WTC11 (cell line): ENCODE measurements around the gene SLC25A38. TPM values are rescaled to one million over a fixed set of nuclear protein-coding genes. Genes with fewer than 3 reads are reported as not detected.

Experiments used
- ATAC-seq: fragments of 200-7000 bp; cut with Tn5 transposase; 2 replicates; pipeline ENCODE4 v1.10.0; 2021; ENCODE audit warnings: mild to moderate bottlenecking, moderate library complexity
- CTCF ChIA-PET: fragments of 300-600 bp; sonication (Branson Sonifier 250); formaldehyde crosslinking; loops from one replicate; lab custom pipeline; 2021; ENCODE audit warnings: antibody characterized with exemption; lab: Charles Lee
- POLR2A ChIA-PET: fragments of 350-600 bp; sonication (Branson Sonifier 250); formaldehyde crosslinking; loops from one replicate; lab custom pipeline; 2021; ENCODE audit warnings: antibody characterized with exemption; lab: Charles Lee
- DNase-seq: peaks from one replicate; pipeline ENCODE4 v3.0.0; 2021; ENCODE audit warnings: low spot score
- H3K27ac Mint-ChIP-seq: 2 replicates; pipeline ENCODE4 v1.8.0; 2021; ENCODE audit warnings: mixed read lengths
- H3K27me3 Mint-ChIP-seq: 2 replicates; pipeline ENCODE4 v1.8.0; 2021; ENCODE audit warnings: low read depth, mild to moderate bottlenecking, moderate library complexity, mixed read lengths
- H3K36me3 Mint-ChIP-seq: 2 replicates; pipeline ENCODE4 v1.8.0; 2021; ENCODE audit warnings: mixed read lengths
- H3K4me1 Mint-ChIP-seq: 2 replicates; pipeline ENCODE4 v1.8.0; 2022; ENCODE audit warnings: mixed read lengths
- H3K4me3 Mint-ChIP-seq: 2 replicates; pipeline ENCODE4 v1.8.0; 2021; ENCODE audit warnings: mild to moderate bottlenecking, moderate library complexity, mixed read lengths
- H3K9me3 Mint-ChIP-seq: 2 replicates; pipeline ENCODE4 v1.8.0; 2021; ENCODE audit warnings: mixed read lengths
- ATF1 ChIP-seq: sonication (generic); formaldehyde crosslinking; IDR thresholded peaks from 2 replicates; pipeline ENCODE4 v1.8.1; 2023; ENCODE audit warnings: mild to moderate bottlenecking, moderate library complexity, missing genetic modification reagents
- ATF3 ChIP-seq: sonication (generic); formaldehyde crosslinking; conservative IDR thresholded peaks from 2 replicates; pipeline ENCODE4 v1.8.1; 2022; ENCODE audit warnings: mild to moderate bottlenecking, missing genetic modification reagents
- CBFB ChIP-seq: sonication (generic); formaldehyde crosslinking; IDR thresholded peaks from 2 replicates; pipeline ENCODE4 v1.8.1; 2022; ENCODE audit warnings: mild to moderate bottlenecking, low read depth, missing genetic modification reagents
- HMGA2 ChIP-seq: fragments of 250-450 bp; sonication (Bioruptor Pico); IDR thresholded peaks from 2 replicates; pipeline ENCODE4 v1.4.0; 2021; ENCODE audit warnings: mild to moderate bottlenecking, moderate library complexity
- IRF1 ChIP-seq: sonication (generic); formaldehyde crosslinking; IDR thresholded peaks from 2 replicates; pipeline ENCODE4 v1.8.0; 2023; ENCODE audit warnings: missing genetic modification reagents
- MAX ChIP-seq: sonication (generic); formaldehyde crosslinking; IDR thresholded peaks from 2 replicates; pipeline ENCODE4 v1.8.0; 2022; ENCODE audit warnings: mild to moderate bottlenecking, missing genetic modification reagents
- MXD4 ChIP-seq: fragments of 250-450 bp; sonication (Bioruptor Pico); IDR thresholded peaks from 2 replicates; pipeline ENCODE4 v1.8.0; 2021; ENCODE audit warnings: mild to moderate bottlenecking, moderate library complexity, borderline replicate concordance
- MYBL2 ChIP-seq: sonication (generic); formaldehyde crosslinking; IDR thresholded peaks from 2 replicates; pipeline ENCODE4 v1.8.1; 2023; ENCODE audit warnings: mild to moderate bottlenecking, moderate library complexity, missing genetic modification reagents
- OVOL2 ChIP-seq: fragments of 250-450 bp; sonication (Bioruptor Pico); IDR thresholded peaks from 2 replicates; pipeline ENCODE4 v1.9.0; 2021; ENCODE audit warnings: mild to moderate bottlenecking, borderline replicate concordance
- PRRX2 ChIP-seq: fragments of 250-450 bp; sonication (Bioruptor Pico); IDR thresholded peaks from 2 replicates; pipeline ENCODE4 v1.8.0; 2021; ENCODE audit warnings: mild to moderate bottlenecking
- RORB ChIP-seq: fragments of 250-450 bp; sonication (Bioruptor Pico); IDR thresholded peaks from 2 replicates; pipeline ENCODE4 v1.9.0; 2021; ENCODE audit warnings: mild to moderate bottlenecking
- ZBTB21 ChIP-seq: sonication (generic); formaldehyde crosslinking; IDR thresholded peaks from 2 replicates; pipeline ENCODE4 v1.8.1; 2023; ENCODE audit warnings: mild to moderate bottlenecking, missing genetic modification reagents, borderline replicate concordance
- ZNF121 ChIP-seq: sonication (generic); formaldehyde crosslinking; IDR thresholded peaks from 2 replicates; pipeline ENCODE4 v1.8.0; 2023; ENCODE audit warnings: missing genetic modification reagents
- ZNF396 ChIP-seq: fragments of 250-450 bp; sonication (Bioruptor Pico); IDR thresholded peaks from 2 replicates; pipeline ENCODE4 v1.8.0; 2021; ENCODE audit warnings: mild to moderate bottlenecking, moderate library complexity, borderline replicate concordance
- total RNA-seq: library from RNA; stranded (reverse); gene quantifications from 3 replicates; pipeline ENCODE4 v1.2.3, GENCODE V29; 2021
- TF ChIP-seq, protein P1 (sequence below): sonication (generic); formaldehyde crosslinking; IDR thresholded peaks from 2 replicates; pipeline ENCODE4 v1.8.1; 2023; ENCODE audit warnings: mild to moderate bottlenecking, missing genetic modification reagents, borderline replicate concordance
- TF ChIP-seq, protein P2 (sequence below): sonication (generic); formaldehyde crosslinking; IDR thresholded peaks from 2 replicates; pipeline ENCODE4 v1.8.1; 2022; ENCODE audit warnings: missing genetic modification reagents, borderline replicate concordance
- TF ChIP-seq, protein P3 (sequence below): sonication (generic); formaldehyde crosslinking; IDR thresholded peaks from 2 replicates; pipeline ENCODE4 v1.8.0; 2022; ENCODE audit warnings: missing genetic modification reagents
- TF ChIP-seq, protein P4 (sequence below): sonication (generic); formaldehyde crosslinking; IDR thresholded peaks from 2 replicates; pipeline ENCODE4 v1.8.1; 2023; ENCODE audit warnings: mild to moderate bottlenecking, missing genetic modification reagents, moderate library complexity
- TF ChIP-seq, protein P5 (sequence below): fragments of 250-450 bp; sonication (Bioruptor Pico); IDR thresholded peaks from 2 replicates; pipeline ENCODE4 v2.1.2; 2022; ENCODE audit warnings: mild to moderate bottlenecking, moderate library complexity
- TF ChIP-seq, protein P6 (sequence below): sonication (generic); formaldehyde crosslinking; IDR thresholded peaks from 2 replicates; pipeline ENCODE4 v1.8.0; 2023; ENCODE audit warnings: mild to moderate bottlenecking, missing genetic modification reagents

The SLC25A38 gene
- total RNA-seq, 1 experiment from 2014 or later = 34.9 TPM

- TF ChIP-seq, protein P1, sequence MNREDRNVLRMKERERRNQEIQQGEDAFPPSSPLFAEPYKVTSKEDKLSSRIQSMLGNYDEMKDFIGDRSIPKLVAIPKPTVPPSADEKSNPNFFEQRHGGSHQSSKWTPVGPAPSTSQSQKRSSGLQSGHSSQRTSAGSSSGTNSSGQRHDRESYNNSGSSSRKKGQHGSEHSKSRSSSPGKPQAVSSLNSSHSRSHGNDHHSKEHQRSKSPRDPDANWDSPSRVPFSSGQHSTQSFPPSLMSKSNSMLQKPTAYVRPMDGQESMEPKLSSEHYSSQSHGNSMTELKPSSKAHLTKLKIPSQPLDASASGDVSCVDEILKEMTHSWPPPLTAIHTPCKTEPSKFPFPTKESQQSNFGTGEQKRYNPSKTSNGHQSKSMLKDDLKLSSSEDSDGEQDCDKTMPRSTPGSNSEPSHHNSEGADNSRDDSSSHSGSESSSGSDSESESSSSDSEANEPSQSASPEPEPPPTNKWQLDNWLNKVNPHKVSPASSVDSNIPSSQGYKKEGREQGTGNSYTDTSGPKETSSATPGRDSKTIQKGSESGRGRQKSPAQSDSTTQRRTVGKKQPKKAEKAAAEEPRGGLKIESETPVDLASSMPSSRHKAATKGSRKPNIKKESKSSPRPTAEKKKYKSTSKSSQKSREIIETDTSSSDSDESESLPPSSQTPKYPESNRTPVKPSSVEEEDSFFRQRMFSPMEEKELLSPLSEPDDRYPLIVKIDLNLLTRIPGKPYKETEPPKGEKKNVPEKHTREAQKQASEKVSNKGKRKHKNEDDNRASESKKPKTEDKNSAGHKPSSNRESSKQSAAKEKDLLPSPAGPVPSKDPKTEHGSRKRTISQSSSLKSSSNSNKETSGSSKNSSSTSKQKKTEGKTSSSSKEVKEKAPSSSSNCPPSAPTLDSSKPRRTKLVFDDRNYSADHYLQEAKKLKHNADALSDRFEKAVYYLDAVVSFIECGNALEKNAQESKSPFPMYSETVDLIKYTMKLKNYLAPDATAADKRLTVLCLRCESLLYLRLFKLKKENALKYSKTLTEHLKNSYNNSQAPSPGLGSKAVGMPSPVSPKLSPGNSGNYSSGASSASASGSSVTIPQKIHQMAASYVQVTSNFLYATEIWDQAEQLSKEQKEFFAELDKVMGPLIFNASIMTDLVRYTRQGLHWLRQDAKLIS = no peak
- TF ChIP-seq, protein P2, sequence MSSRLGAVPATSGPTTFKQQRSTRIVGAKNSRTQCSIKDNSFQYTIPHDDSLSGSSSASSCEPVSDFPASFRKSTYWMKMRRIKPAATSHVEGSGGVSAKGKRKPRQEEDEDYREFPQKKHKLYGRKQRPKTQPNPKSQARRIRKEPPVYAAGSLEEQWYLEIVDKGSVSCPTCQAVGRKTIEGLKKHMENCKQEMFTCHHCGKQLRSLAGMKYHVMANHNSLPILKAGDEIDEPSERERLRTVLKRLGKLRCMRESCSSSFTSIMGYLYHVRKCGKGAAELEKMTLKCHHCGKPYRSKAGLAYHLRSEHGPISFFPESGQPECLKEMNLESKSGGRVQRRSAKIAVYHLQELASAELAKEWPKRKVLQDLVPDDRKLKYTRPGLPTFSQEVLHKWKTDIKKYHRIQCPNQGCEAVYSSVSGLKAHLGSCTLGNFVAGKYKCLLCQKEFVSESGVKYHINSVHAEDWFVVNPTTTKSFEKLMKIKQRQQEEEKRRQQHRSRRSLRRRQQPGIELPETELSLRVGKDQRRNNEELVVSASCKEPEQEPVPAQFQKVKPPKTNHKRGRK (CRISPR knock-in tag) = no peak
- no peak for TF ChIP-seq ATF3 (CRISPR knock-in tag)
- no peak for TF ChIP-seq MYBL2 (CRISPR knock-in tag)
Observed at GRCh38 chr3:39435006-39435748, 52.0 kb downstream of the SLC25A38 start (continued).

DNA sequence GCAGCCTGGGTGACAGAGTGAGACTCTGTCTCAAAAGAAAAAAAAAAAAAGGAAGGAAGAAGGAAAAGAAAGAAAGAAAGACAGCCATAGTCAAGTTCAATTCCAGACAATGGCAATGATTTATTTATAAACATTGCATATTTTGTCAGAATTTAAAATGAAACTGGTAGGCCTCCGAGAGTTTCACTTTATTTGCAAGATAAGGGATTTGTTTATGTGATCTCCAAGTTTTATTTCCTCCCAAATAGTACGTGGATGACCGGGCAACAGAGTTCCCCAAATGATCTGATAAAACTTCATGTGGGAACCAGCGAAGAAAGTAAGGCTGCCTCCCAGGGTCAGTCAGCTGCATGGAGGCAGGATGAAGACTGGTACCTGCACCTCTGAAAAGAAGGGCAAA, 55.7 kb downstream of the SLC25A38 start:
- ChIA-PET CTCF (interaction anchor here (1.3 to 1.5 kb wide), 2 partner anchors 29 to 61 kb away, joined by 3 read pairs; partner anchors contain the start of gene MOBP), POLR2A (no interaction called here)
- Mint-ChIP-seq H3K4me1 (peaks cover 10% of the 10 kb centered on the region), H3K27ac (no peak overlapping the region; the same call in 1 of the 2 replicates), H3K27me3 (no peaks in the 10 kb centered on the region)
- DNase-seq (no peak), ATAC-seq (no peak)
- TF ChIP-seq MAX (no peak), ZNF396 (CRISPR knock-in tag) (no peak), ZBTB21 (CRISPR knock-in tag) (no peak), ATF1 (CRISPR knock-in tag) (no peak), HMGA2 (CRISPR knock-in tag) (no peak), CBFB (CRISPR knock-in tag) (no peak), MXD4 (CRISPR knock-in tag) (no peak), RORB (no peak), OVOL2 (CRISPR knock-in tag) (no peak), IRF1 (CRISPR knock-in tag) (no peak), PRRX2 (CRISPR knock-in tag) (no peak), ZNF121 (no peak)
- TF ChIP-seq, protein P3, sequence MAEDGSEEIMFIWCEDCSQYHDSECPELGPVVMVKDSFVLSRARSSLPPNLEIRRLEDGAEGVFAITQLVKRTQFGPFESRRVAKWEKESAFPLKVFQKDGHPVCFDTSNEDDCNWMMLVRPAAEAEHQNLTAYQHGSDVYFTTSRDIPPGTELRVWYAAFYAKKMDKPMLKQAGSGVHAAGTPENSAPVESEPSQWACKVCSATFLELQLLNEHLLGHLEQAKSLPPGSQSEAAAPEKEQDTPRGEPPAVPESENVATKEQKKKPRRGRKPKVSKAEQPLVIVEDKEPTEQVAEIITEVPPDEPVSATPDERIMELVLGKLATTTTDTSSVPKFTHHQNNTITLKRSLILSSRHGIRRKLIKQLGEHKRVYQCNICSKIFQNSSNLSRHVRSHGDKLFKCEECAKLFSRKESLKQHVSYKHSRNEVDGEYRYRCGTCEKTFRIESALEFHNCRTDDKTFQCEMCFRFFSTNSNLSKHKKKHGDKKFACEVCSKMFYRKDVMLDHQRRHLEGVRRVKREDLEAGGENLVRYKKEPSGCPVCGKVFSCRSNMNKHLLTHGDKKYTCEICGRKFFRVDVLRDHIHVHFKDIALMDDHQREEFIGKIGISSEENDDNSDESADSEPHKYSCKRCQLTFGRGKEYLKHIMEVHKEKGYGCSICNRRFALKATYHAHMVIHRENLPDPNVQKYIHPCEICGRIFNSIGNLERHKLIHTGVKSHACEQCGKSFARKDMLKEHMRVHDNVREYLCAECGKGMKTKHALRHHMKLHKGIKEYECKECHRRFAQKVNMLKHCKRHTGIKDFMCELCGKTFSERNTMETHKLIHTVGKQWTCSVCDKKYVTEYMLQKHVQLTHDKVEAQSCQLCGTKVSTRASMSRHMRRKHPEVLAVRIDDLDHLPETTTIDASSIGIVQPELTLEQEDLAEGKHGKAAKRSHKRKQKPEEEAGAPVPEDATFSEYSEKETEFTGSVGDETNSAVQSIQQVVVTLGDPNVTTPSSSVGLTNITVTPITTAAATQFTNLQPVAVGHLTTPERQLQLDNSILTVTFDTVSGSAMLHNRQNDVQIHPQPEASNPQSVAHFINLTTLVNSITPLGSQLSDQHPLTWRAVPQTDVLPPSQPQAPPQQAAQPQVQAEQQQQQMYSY (CRISPR knock-in tag) = no peak
- TF ChIP-seq, protein P4, sequence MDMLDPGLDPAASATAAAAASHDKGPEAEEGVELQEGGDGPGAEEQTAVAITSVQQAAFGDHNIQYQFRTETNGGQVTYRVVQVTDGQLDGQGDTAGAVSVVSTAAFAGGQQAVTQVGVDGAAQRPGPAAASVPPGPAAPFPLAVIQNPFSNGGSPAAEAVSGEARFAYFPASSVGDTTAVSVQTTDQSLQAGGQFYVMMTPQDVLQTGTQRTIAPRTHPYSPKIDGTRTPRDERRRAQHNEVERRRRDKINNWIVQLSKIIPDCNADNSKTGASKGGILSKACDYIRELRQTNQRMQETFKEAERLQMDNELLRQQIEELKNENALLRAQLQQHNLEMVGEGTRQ (CRISPR knock-in tag) = no peak
- TF ChIP-seq, protein P5, sequence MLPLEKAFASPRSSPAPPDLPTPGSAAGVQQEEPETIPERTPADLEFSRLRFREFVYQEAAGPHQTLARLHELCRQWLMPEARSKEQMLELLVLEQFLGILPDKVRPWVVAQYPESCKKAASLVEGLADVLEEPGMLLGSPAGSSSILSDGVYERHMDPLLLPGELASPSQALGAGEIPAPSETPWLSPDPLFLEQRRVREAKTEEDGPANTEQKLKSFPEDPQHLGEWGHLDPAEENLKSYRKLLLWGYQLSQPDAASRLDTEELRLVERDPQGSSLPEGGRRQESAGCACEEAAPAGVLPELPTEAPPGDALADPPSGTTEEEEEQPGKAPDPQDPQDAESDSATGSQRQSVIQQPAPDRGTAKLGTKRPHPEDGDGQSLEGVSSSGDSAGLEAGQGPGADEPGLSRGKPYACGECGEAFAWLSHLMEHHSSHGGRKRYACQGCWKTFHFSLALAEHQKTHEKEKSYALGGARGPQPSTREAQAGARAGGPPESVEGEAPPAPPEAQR (CRISPR knock-in tag) = no peak
- TF ChIP-seq, protein P6, sequence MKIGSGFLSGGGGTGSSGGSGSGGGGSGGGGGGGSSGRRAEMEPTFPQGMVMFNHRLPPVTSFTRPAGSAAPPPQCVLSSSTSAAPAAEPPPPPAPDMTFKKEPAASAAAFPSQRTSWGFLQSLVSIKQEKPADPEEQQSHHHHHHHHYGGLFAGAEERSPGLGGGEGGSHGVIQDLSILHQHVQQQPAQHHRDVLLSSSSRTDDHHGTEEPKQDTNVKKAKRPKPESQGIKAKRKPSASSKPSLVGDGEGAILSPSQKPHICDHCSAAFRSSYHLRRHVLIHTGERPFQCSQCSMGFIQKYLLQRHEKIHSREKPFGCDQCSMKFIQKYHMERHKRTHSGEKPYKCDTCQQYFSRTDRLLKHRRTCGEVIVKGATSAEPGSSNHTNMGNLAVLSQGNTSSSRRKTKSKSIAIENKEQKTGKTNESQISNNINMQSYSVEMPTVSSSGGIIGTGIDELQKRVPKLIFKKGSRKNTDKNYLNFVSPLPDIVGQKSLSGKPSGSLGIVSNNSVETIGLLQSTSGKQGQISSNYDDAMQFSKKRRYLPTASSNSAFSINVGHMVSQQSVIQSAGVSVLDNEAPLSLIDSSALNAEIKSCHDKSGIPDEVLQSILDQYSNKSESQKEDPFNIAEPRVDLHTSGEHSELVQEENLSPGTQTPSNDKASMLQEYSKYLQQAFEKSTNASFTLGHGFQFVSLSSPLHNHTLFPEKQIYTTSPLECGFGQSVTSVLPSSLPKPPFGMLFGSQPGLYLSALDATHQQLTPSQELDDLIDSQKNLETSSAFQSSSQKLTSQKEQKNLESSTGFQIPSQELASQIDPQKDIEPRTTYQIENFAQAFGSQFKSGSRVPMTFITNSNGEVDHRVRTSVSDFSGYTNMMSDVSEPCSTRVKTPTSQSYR (CRISPR knock-in tag) = no peak
- TF ChIP-seq, all 79 proteins: peak for 0
- no peaks in the 10 kb centered on the region for H3K36me3 Mint-ChIP-seq
- H3K4me3 Mint-ChIP-seq = no peak overlapping the region
- H3K9me3 Mint-ChIP-seq = no peaks in the 10 kb centered on the region
